ENCODE data around the gene MICAL2.
A peak's percentile ranks its signal among the peaks of the same experiment; 100 is the strongest.

The MICAL2 gene

GRCh38 chr11:12110201-12110713 is at the start of gene MICAL2:
TSS of gene MICAL2 (plus strand) at chr11:12110590. CDS start at chr11:12162156, 51,566 bp downstream.
- DNase-seq (ENCODE audit: low read depth) = peak; percentile 29
- peak within 1 kb of the TSS; percentile 52 for H3K4me3 ChIP-seq (ENCODE audit: low read depth, low read length)
- TF ChIP-seq CTCF (IDR thresholded peaks at IDR 0.05; ENCODE audit: low read depth, low read length, missing control alignments) = no peak

GRCh38 chr11:12061851-12062560 is 48.4 kb upstream of the MICAL2 start:
- no peak for DNase-seq (ENCODE audit: low read depth)
- no peak overlapping the region for H3K4me3 ChIP-seq (ENCODE audit: low read depth, low read length)
- TF ChIP-seq CTCF (IDR thresholded peaks at IDR 0.05; ENCODE audit: low read depth, low read length, missing control alignments) = no peak

GRCh38 chr11:12063251-12063650 is 47.1 kb upstream of the MICAL2 start:
- no peak for TF ChIP-seq CTCF (IDR thresholded peaks at IDR 0.05; ENCODE audit: low read depth, low read length, missing control alignments)
- no peak for DNase-seq (ENCODE audit: low read depth)
- H3K4me3 ChIP-seq (ENCODE audit: low read depth, low read length) = no peak overlapping the region

- TF ChIP-seq CTCF (IDR thresholded peaks at IDR 0.05; ENCODE audit: low read depth, low read length, missing control alignments) = no peak
- no peak overlapping the region for H3K4me3 ChIP-seq (ENCODE audit: low read depth, low read length)
- no peak for DNase-seq (ENCODE audit: low read depth)
Measured at GRCh38 chr11:12064136-12064953, 46.0 kb upstream of the MICAL2 start.

- no peak overlapping the region for H3K4me3 ChIP-seq (ENCODE audit: low read depth, low read length)
- DNase-seq (ENCODE audit: low read depth) = no peak
- TF ChIP-seq CTCF (IDR thresholded peaks at IDR 0.05; ENCODE audit: low read depth, low read length, missing control alignments) = no peak
Measured at GRCh38 chr11:12064954-12065280, 45.5 kb upstream of the MICAL2 start.

GRCh38 chr11:12066056-12066798 is 44.2 kb upstream of the MICAL2 start:
- DNase-seq (ENCODE audit: low read depth) = no peak
- TF ChIP-seq CTCF (IDR thresholded peaks at IDR 0.05; ENCODE audit: low read depth, low read length, missing control alignments) = no peak
- H3K4me3 ChIP-seq (ENCODE audit: low read depth, low read length) = no peak overlapping the region

Measured in GM12864 (cell line).